ENCODE data around the gene QRICH2. TPM values are rescaled to one million over a fixed set of nuclear protein-coding genes. Genes with fewer than 3 reads are reported as not detected.

QRICH2 gene
- total and polyA plus RNA-seq, 10 of the 15 experiments (the other 5 are each of a cell fraction or from before 2014, with no cell fraction given): 0.04 to 0.72 (median 0.25) TPM

DNA sequence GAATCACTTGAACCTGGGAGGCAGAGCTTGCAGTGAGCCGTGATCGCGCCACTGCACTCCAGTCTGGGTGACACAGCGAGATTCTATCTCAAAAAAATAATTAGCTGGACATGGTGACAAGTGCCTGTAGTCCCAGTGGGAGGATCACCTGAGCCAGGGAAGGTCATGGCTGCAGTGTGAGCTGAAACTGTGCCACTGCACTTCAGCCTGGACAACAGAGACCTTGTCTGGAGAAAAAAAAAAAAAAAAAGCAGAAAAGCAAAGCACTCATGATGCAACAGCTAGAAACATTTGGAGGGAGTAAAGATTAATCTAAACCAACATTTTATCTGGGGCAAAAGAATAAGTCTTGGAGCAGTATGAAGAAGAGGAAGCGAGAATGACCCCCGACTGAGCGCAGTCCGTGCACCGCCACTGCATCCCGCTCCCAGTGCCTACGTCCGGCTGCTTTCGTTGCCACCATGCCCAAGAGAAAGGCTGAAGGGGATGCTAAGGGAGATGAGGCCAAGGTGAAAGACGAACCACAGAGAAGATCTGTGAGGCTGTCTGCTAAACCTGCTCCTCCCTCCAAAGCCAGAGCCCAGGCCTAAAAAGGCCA lies 37.4 kb upstream of the QRICH2 start:
- Histone ChIP-seq H3K9me3 (replicated peaks; ENCODE audit: control insufficient read depth, insufficient read depth, low read length) (no peaks in the 10 kb centered on the region), H3K4me3 (no peak overlapping the region), H3K79me2 (ENCODE audit: control insufficient read depth, insufficient read depth, low read length) (no peaks in the 10 kb centered on the region), H2AFZ (ENCODE audit: control insufficient read depth, low read depth, low read length) (no peak overlapping the region), H3K4me1 (ENCODE audit: control insufficient read depth, insufficient read depth, low read length) (no peaks in the 10 kb centered on the region), H3K36me3 (ENCODE audit: control insufficient read depth in 2 of 2, insufficient read depth in 2 of 2, low read length in 1 of 2) (peaks cover 2 to 9% of the 10 kb centered on the region in 2 experiments; a peak in 3 of 4 replicates), H3K27me3 (replicated peaks in 1 of 2; ENCODE audit: control insufficient read depth in 2 of 2, insufficient read depth in 2 of 2, low read length in 1 of 2) (no peaks in the 10 kb centered on the region), H3K9ac (ENCODE audit: control insufficient read depth, insufficient read depth, low read length) (no peak overlapping the region), H4K20me1 (ENCODE audit: control insufficient read depth, insufficient read depth) (no peaks in the 10 kb centered on the region), H3K27ac (ENCODE audit: control insufficient read depth, insufficient read depth) (no peak overlapping the region), H3K4me2 (ENCODE audit: control insufficient read depth, insufficient read depth) (no peak overlapping the region)
- no TSS peak for BruUV-seq (replicated peaks)
- POLR2A ChIA-PET: interaction anchor here (0.6 to 1.0 kb wide), 3 partner anchors 12 to 663 kb away, joined by 3 to 4 read pairs (median 3); no protein-coding TSS in a partner anchor
- RAD21 ChIA-PET (ENCODE audit: unreplicated experiment): no interaction called here
- over 99% methylated on average over 14 of the region's 14 CpGs for WGBS (ENCODE audit: insufficient coverage, insufficient replicate concordance, low lambda C conversion rate, missing lambda C conversion rate)
- SMC1A ChIA-PET (ENCODE audit: uncharacterized antibody, unreplicated experiment): no interaction called here
- CTCF ChIA-PET: no interaction called here
- intact Hi-C loops (cut with micrococcal nuclease; ENCODE audit: unreplicated experiment): no loop called here
- ATAC-seq (no peak), FAIRE-seq (no peak), DNase-seq (ENCODE audit: low read depth, low spot score) (no peak)
- in situ Hi-C loops (cut with MboI): no loop called here
- no peak for TF ChIP-seq ZBTB4 (CRISPR knock-in tag; IDR thresholded peaks at IDR 0.05)
- no peak for TF ChIP-seq ZBTB11 (CRISPR knock-in tag; IDR thresholded peaks at IDR 0.05)
- TF ChIP-seq POU2F2 (IDR thresholded peaks at IDR 0.05; ENCODE audit: borderline replicate concordance, low read depth, low read length): no peak
- TF ChIP-seq NFXL1 (IDR thresholded peaks at IDR 0.05; ENCODE audit: borderline replicate concordance): no peak
- no peak for TF ChIP-seq TARDBP (IDR thresholded peaks at IDR 0.05; ENCODE audit: borderline replicate concordance)
- no peak for TF ChIP-seq POLR2AphosphoS2 (IDR thresholded peaks at IDR 0.05; ENCODE audit: low read depth, low read length)
- no peak for TF ChIP-seq USF2 (IDR thresholded peaks at IDR 0.05; ENCODE audit: borderline replicate concordance, low read depth, low read length)
- TF ChIP-seq NR2C1 (IDR thresholded peaks at IDR 0.05): no peak
- TF ChIP-seq ZNF274 (IDR thresholded peaks at IDR 0.05; ENCODE audit: insufficient read depth, insufficient read length): no peak
- no peak for TF ChIP-seq USF1 (IDR thresholded peaks at IDR 0.05; ENCODE audit: borderline replicate concordance, extremely low read length, insufficient read depth, low read depth, low read length)
- no peak for TF ChIP-seq IKZF2 (IDR thresholded peaks at IDR 0.05)
- no peak for TF ChIP-seq NFYA (IDR thresholded peaks at IDR 0.05; ENCODE audit: borderline replicate concordance, low read depth, low read length)
- no peak for TF ChIP-seq TCF7 (IDR thresholded peaks at IDR 0.05; ENCODE audit: borderline replicate concordance)
